Measurements from ENCODE around the gene PSG7. TPM values are rescaled to one million over a fixed set of nuclear protein-coding genes. Genes with fewer than 3 reads are reported as not detected.

PSG7 gene
- total and polyA plus RNA-seq, 2 of the 13 experiments (the other 11 are each of a cell fraction or from before 2014, with no cell fraction given): not detected

DNA sequence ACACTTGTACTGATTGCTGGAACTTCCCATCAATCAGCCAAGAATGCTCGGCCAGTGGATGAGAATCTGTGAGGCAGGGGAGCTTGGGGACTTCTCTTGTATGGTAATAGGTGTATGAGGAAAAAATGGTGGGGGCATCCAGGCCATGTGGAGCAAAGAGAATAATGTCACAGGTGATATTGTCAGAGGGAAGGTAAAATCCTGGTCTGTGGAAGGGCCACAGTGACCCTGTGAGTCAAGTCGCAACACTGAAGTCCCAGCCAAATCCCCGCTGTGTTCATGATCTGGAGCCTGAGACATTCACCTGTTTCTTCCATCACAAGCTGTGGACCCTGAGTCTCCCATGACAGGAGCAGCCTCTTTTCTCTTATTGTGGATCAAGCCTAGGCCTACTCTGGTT is 8.1 kb downstream of the PSG7 start:
- H3K9me3 ChIP-seq (ENCODE audit: low read length): no peaks in the 10 kb centered on the region
- H3K4me2 ChIP-seq (ENCODE audit: low read depth, low read length): no peak overlapping the region
- TF ChIP-seq HMG20B (CRISPR knock-in tag; conservative IDR thresholded peaks at IDR 0.05) (no peak), ZMAT3 (CRISPR knock-in tag; conservative IDR thresholded peaks at IDR 0.05) (no peak), NR1H2 (CRISPR knock-in tag; IDR thresholded peaks at IDR 0.05; ENCODE audit: borderline replicate concordance, low read depth) (no peak), ZEB1 (IDR thresholded peaks at IDR 0.05; ENCODE audit: insufficient replicate concordance, low read depth) (no peak), SMARCC2 (IDR thresholded peaks at IDR 0.05) (no peak), ZNF382 (CRISPR knock-in tag; IDR thresholded peaks at IDR 0.05; ENCODE audit: borderline replicate concordance) (no peak), ZBTB21 (CRISPR knock-in tag; IDR thresholded peaks at IDR 0.05) (no peak), NPAS2 (CRISPR knock-in tag; IDR thresholded peaks at IDR 0.05; ENCODE audit: borderline replicate concordance) (no peak), RARG (CRISPR knock-in tag; IDR thresholded peaks at IDR 0.05; ENCODE audit: low read depth) (no peak)
- TF ChIP-seq, protein P1, sequence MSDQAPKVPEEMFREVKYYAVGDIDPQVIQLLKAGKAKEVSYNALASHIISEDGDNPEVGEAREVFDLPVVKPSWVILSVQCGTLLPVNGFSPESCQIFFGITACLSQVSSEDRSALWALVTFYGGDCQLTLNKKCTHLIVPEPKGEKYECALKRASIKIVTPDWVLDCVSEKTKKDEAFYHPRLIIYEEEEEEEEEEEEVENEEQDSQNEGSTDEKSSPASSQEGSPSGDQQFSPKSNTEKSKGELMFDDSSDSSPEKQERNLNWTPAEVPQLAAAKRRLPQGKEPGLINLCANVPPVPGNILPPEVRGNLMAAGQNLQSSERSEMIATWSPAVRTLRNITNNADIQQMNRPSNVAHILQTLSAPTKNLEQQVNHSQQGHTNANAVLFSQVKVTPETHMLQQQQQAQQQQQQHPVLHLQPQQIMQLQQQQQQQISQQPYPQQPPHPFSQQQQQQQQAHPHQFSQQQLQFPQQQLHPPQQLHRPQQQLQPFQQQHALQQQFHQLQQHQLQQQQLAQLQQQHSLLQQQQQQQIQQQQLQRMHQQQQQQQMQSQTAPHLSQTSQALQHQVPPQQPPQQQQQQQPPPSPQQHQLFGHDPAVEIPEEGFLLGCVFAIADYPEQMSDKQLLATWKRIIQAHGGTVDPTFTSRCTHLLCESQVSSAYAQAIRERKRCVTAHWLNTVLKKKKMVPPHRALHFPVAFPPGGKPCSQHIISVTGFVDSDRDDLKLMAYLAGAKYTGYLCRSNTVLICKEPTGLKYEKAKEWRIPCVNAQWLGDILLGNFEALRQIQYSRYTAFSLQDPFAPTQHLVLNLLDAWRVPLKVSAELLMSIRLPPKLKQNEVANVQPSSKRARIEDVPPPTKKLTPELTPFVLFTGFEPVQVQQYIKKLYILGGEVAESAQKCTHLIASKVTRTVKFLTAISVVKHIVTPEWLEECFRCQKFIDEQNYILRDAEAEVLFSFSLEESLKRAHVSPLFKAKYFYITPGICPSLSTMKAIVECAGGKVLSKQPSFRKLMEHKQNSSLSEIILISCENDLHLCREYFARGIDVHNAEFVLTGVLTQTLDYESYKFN (CRISPR knock-in tag; conservative IDR thresholded peaks at IDR 0.05): no peak
- no peaks in the 10 kb centered on the region for H3K79me2 ChIP-seq (ENCODE audit: insufficient read depth, low read length)
- intact Hi-C loops (cut with micrococcal nuclease; ENCODE audit: unreplicated experiment): no loop called here
- H2AFZ ChIP-seq (ENCODE audit: low read length): no peak overlapping the region
- H3K9ac ChIP-seq (ENCODE audit: insufficient read depth, low read depth, low read length): no peak overlapping the region
- H3K27ac ChIP-seq (ENCODE audit: extremely low read length, insufficient read depth, low read length): no peak overlapping the region
- no peaks in the 10 kb centered on the region for H3K4me1 ChIP-seq (ENCODE audit: insufficient read depth, low read length)
- no peaks in the 10 kb centered on the region for H3K27me3 ChIP-seq (ENCODE audit: control insufficient read depth in 1 of 2, insufficient read depth in 2 of 2, low read length in 2 of 2)
- no peaks in the 10 kb centered on the region for H3K36me3 ChIP-seq (replicated peaks in 1 of 2; ENCODE audit: control insufficient read depth in 1 of 2, insufficient read depth in 2 of 2, low read length in 2 of 2)
- POLR2A ChIA-PET: no interaction called here
- in situ Hi-C loops (cut with HindIII; ENCODE audit: extremely low pct_ligation_motif_present, low pct_unique_long_range_greater_than_20kb): no loop called here
- no peak overlapping the region for H3K4me3 ChIP-seq (replicated peaks in 1 of 3; ENCODE audit: insufficient read depth in 1 of 3, low read depth in 2 of 3, low read length in 3 of 3)
- 0 out of 2 replicates have a peak, but pooled peaks cover 3% of the 10 kb centered on the region for H4K20me1 ChIP-seq (ENCODE audit: insufficient read depth, low read length)
- DNase-seq (ENCODE audit: low spot score) (no peak), FAIRE-seq (no peak), ATAC-seq (no peak)
- 25% methylated on average over 3 of the region's 3 CpGs for WGBS (ENCODE audit: low lambda C conversion rate)
- no TSS peak for BruUV-seq (replicated peaks)
- CTCF ChIA-PET (ENCODE audit: low intra/inter-chr PET ratio, low total read pairs): no interaction called here

Measured in HepG2 (cell line).